Measurements from ENCODE around the gene DUSP28. TPM values are rescaled to one million over a fixed set of nuclear protein-coding genes. Genes with fewer than 3 reads are reported as not detected.

The DUSP28 gene
- total and polyA plus RNA-seq, 2 of the 8 experiments (the other 6 are each of a cell fraction or from before 2014, with no cell fraction given) = 2.1 to 2.3 TPM

- no peak overlapping the region for H3K56ac ChIP-seq (replicated peaks; ENCODE audit: insufficient read length, low read depth, low read length)
- WGBS, 2 experiments (ENCODE audit: extremely low coverage in 1 of 2, insufficient coverage in 1 of 2, insufficient read length in 1 of 2, insufficient replicate concordance in 2 of 2, low coverage in 1 of 2, low lambda C conversion rate in 2 of 2, missing lambda C conversion rate in 1 of 2) = 93% methylated on average over 11 of the region's 12 CpGs; no CpG with 5 or more reads in 1 of the 2 experiments
- H3K23me2 ChIP-seq (ENCODE audit: low read depth, low read length) = peaks cover 9% of the 10 kb centered on the region; the same call in 1 of the 2 replicates
- DNase-seq (ENCODE audit: low read depth in 1 of 2, low spot score in 2 of 2) (peak in 1 of 2 experiments; percentile 27), FAIRE-seq (no peak)
- H2AK5ac ChIP-seq (ENCODE audit: low read depth, low read length) = no peak overlapping the region
- peaks cover 0 to 8% (median 3%) of the 10 kb centered on the region in 4 experiments; a peak in 4 of 7 replicates for H3K4me1 ChIP-seq (replicated peaks in 1 of 4; ENCODE audit: control insufficient read depth in 3 of 4, insufficient read depth in 4 of 4, low read length in 3 of 4)
- ChIA-PET POLR2A (ENCODE audit: partially characterized antibody) (no interaction called here), CTCF (ENCODE audit: partially characterized antibody) (interaction anchor here (1.0 to 1.3 kb wide), 3 partner anchors 8 to 25 kb away, joined by 3 to 4 read pairs (median 3); no protein-coding TSS in a partner anchor)
- no peak for TF ChIP-seq TAF7 (optimal IDR thresholded peaks at IDR 0.05; ENCODE audit: borderline replicate concordance, low read depth, low read length)
- TF ChIP-seq CHD2 (IDR thresholded peaks at IDR 0.05; ENCODE audit: low read length) = no peak
- TF ChIP-seq TBP (IDR thresholded peaks at IDR 0.05; ENCODE audit: low read depth, low read length) = no peak
- TF ChIP-seq SAP30 (IDR thresholded peaks at IDR 0.05; ENCODE audit: insufficient read depth, insufficient replicate concordance, low read length) = no peak
- no peak for TF ChIP-seq EGR1 (IDR thresholded peaks at IDR 0.05; ENCODE audit: borderline replicate concordance, low read depth, low read length)
- no peak overlapping the region for H2BK12ac ChIP-seq (ENCODE audit: low read depth, low read length)
- no peak overlapping the region for H3K23ac ChIP-seq (ENCODE audit: insufficient read length)
- H4K91ac ChIP-seq (replicated peaks; ENCODE audit: insufficient read length, low read length) = no peak overlapping the region
- H2BK15ac ChIP-seq (ENCODE audit: low read length) = no peak overlapping the region
- H3K36me3 ChIP-seq (ENCODE audit: control insufficient read depth in 2 of 4, insufficient read depth in 4 of 4, low read length in 3 of 4) = no peaks in the 10 kb centered on the region; a peak in 1 of 8 replicates
- H2BK20ac ChIP-seq (ENCODE audit: low read length) = no peak overlapping the region
- no peak overlapping the region for H3K4me3 ChIP-seq (ENCODE audit: extremely low read depth in 1 of 4, insufficient read depth in 2 of 4, low read depth in 3 of 4, low read length in 4 of 4)
- no peak overlapping the region for H3K14ac ChIP-seq (ENCODE audit: insufficient read length)
- peaks cover 0 to 5% of the 10 kb centered on the region in 2 experiments for H4K20me1 ChIP-seq (replicated peaks in 1 of 2; ENCODE audit: control insufficient read depth in 1 of 2, insufficient read depth in 2 of 2, low read length in 2 of 2)
- H3K18ac ChIP-seq (ENCODE audit: extremely low read depth, low read length) = no peak overlapping the region
- H3K27ac ChIP-seq (ENCODE audit: low read depth, low read length) = no peak overlapping the region
- no peaks in the 10 kb centered on the region; the same call in 1 of the 2 replicates for H3K79me1 ChIP-seq (ENCODE audit: low read depth, low read length)
- no peak overlapping the region for H4K8ac ChIP-seq (ENCODE audit: extremely low read depth, insufficient read depth, low read length)
- no peak overlapping the region for H2BK5ac ChIP-seq (ENCODE audit: low read depth, low read length)
- no peak overlapping the region for H4K5ac ChIP-seq (ENCODE audit: insufficient read length, low read depth, low read length)
- peaks cover 29 to 45% of the 10 kb centered on the region in 2 experiments for H3K9me3 ChIP-seq (ENCODE audit: insufficient read depth in 2 of 2, low read depth in 1 of 2, low read length in 1 of 2)
- H3K79me2 ChIP-seq (ENCODE audit: control insufficient read depth in 1 of 2, insufficient read depth in 2 of 2, low read length in 2 of 2) = no peaks in the 10 kb centered on the region
- H3K9ac ChIP-seq (replicated peaks in 1 of 4; ENCODE audit: extremely low read depth in 1 of 4, low read depth in 3 of 4, low read length in 3 of 4) = no peak overlapping the region
- H2BK120ac ChIP-seq (replicated peaks; ENCODE audit: low read depth, low read length) = no peak overlapping the region
- no peak overlapping the region for H3K4me2 ChIP-seq (ENCODE audit: insufficient read depth in 1 of 2, low read depth in 2 of 2, low read length in 2 of 2)
- H2AFZ ChIP-seq (ENCODE audit: low read length) = no peak overlapping the region
- no peak overlapping the region for H3K4ac ChIP-seq (replicated peaks; ENCODE audit: insufficient read length, low read depth, low read length)
- peaks cover 0 to 27% (median 23%) of the 10 kb centered on the region in 4 experiments; a peak in 6 of 7 replicates for H3K27me3 ChIP-seq (replicated peaks in 1 of 4; ENCODE audit: control insufficient read depth in 3 of 4, extremely low read depth in 1 of 4, insufficient read depth in 3 of 4, low read length in 3 of 4)
Observed at GRCh38 chr2:240522406-240522805, 37.8 kb upstream of the DUSP28 start.

Data from H1 (cell line).